HepG2 (cell line): ENCODE measurements around the gene MAPK8IP3. TPM values are rescaled to one million over a fixed set of nuclear protein-coding genes. Genes with fewer than 3 reads are reported as not detected.
A peak's percentile ranks its signal among the peaks of the same experiment; 100 is the strongest.

Source experiments
- ARNT ChIP-seq: fragments of 450-650 bp; IDR thresholded peaks from 2 replicates; pipeline ENCODE4 v1.6.1; 2017
- ARNT2 ChIP-seq: sonication (generic); formaldehyde crosslinking; IDR thresholded peaks from 2 replicates; pipeline ENCODE4 v1.8.0; 2022; ENCODE audit warnings: mild to moderate bottlenecking, low read depth, missing genetic modification reagents, moderate library complexity
- DMAP1 ChIP-seq: IDR thresholded peaks from 2 replicates; pipeline ENCODE4 v1.6.1; 2016
- DNMT3B ChIP-seq: conservative IDR thresholded peaks from 2 replicates; pipeline ENCODE4 v1.6.1; 2016; ENCODE audit warnings: missing biosample characterization, control low read depth
- GZF1 ChIP-seq: sonication (generic); formaldehyde crosslinking; IDR thresholded peaks from 2 replicates; pipeline ENCODE4 v1.5.1; 2020; ENCODE audit warnings: mild to moderate bottlenecking, missing genetic modification reagents
- HOXD1 ChIP-seq: sonication (generic); formaldehyde crosslinking; IDR thresholded peaks from 2 replicates; pipeline ENCODE4 v1.5.0; 2020; ENCODE audit warnings: missing genetic modification reagents
- ISX ChIP-seq: sonication (generic); formaldehyde crosslinking; conservative IDR thresholded peaks from 2 replicates; pipeline ENCODE4 v1.5.0; 2020; ENCODE audit warnings: missing genetic modification reagents
- JARID2 ChIP-seq: sonication (generic); formaldehyde crosslinking; IDR thresholded peaks from 2 replicates; pipeline ENCODE4 v1.8.1; 2023; ENCODE audit warnings: missing genetic modification reagents, inconsistent platforms; ENCODE audit not compliant: insufficient replicate concordance
- NCOA5 ChIP-seq: sonication (generic); formaldehyde crosslinking; IDR thresholded peaks from 2 replicates; pipeline ENCODE4 v1.4.0; 2020; ENCODE audit warnings: missing genetic modification reagents
- NONO ChIP-seq, 2 experiments: fragments of 450-650 bp in 1 of 2; sonication (generic) in 1 of 2; formaldehyde crosslinking in 1 of 2; IDR thresholded peaks in 1 of 2; conservative IDR thresholded peaks in 1 of 2; 2 replicates each; pipeline versions ENCODE4 v1.6.1 to v1.8.0; 2017 to 2022; ENCODE audit warnings: mild to moderate bottlenecking in 1 of 2, missing genetic modification reagents in 1 of 2, moderate library complexity in 1 of 2
- REPIN1 ChIP-seq: sonication (generic); formaldehyde crosslinking; IDR thresholded peaks from 2 replicates; pipeline ENCODE4 v1.8.0; 2022; ENCODE audit warnings: missing genetic modification reagents, low read depth, mild to moderate bottlenecking, borderline replicate concordance
- XBP1 ChIP-seq: sonication (generic); formaldehyde crosslinking; IDR thresholded peaks from 2 replicates; pipeline ENCODE4 v1.5.0; 2020; ENCODE audit warnings: missing genetic modification reagents
- ZNF124 ChIP-seq: sonication (generic); formaldehyde crosslinking; IDR thresholded peaks from 2 replicates; pipeline ENCODE4 v1.4.0; 2020; ENCODE audit warnings: missing genetic modification reagents
- ZNF282 ChIP-seq: fragments of 450-650 bp; IDR thresholded peaks from 2 replicates; pipeline ENCODE4 v1.6.1; 2018; ENCODE audit not compliant: partially characterized antibody
- ZNF501 ChIP-seq: sonication (generic); formaldehyde crosslinking; IDR thresholded peaks from 2 replicates; pipeline ENCODE4 v1.5.1; 2020; ENCODE audit warnings: mild to moderate bottlenecking, moderate library complexity, missing genetic modification reagents
- ZNF564 ChIP-seq: sonication (generic); formaldehyde crosslinking; IDR thresholded peaks from 2 replicates; pipeline ENCODE4 v1.8.1; 2023; ENCODE audit warnings: mild to moderate bottlenecking, missing genetic modification reagents
- ZNF746 ChIP-seq: sonication (generic); formaldehyde crosslinking; IDR thresholded peaks from 2 replicates; pipeline ENCODE4 v1.8.0; 2022; ENCODE audit warnings: mild to moderate bottlenecking, missing genetic modification reagents
- ZNF775 ChIP-seq: sonication (generic); formaldehyde crosslinking; IDR thresholded peaks from 2 replicates; pipeline ENCODE4 v1.4.0; 2020; ENCODE audit warnings: missing genetic modification reagents, mild to moderate bottlenecking, moderate library complexity, borderline replicate concordance
- ZNF780A ChIP-seq: sonication (generic); formaldehyde crosslinking; IDR thresholded peaks from 2 replicates; pipeline ENCODE4 v1.8.0; 2022; ENCODE audit warnings: mild to moderate bottlenecking, missing genetic modification reagents, moderate library complexity
- ZNF792 ChIP-seq: IDR thresholded peaks from 2 replicates; pipeline ENCODE4 v1.6.1; 2016
- polyA plus RNA-seq, 8 experiments: library from polyadenylated mRNA; depleted of rRNA in 3 of 8; stranded (reverse) in 7 of 8; unstranded in 1 of 8; fragments of >200 nt; fragmentation: Illumina TruSeq in 4 of 8; extraction: Trizol in 4 of 8; gene quantifications; 2 replicates each; pipeline versions ENCODE4 v1.2.1 to v1.2.3, GENCODE V29; 2011 to 2016; ENCODE audit warnings: low read depth in 4 of 8, missing spikeins in 1 of 8, mixed read lengths in 1 of 8; ENCODE audit not compliant: insufficient read depth in 1 of 8
- total RNA-seq, 5 experiments: library from RNA; depleted of rRNA; stranded (reverse); fragments of >200 nt; fragmentation: Illumina TruSeq; extraction: Trizol; gene quantifications; 2 replicates each; pipeline ENCODE4 v1.2.3, GENCODE V29; 2016; ENCODE audit warnings: low read depth in 1 of 5
- TF ChIP-seq, protein P1 (sequence below): sonication (generic); formaldehyde crosslinking; IDR thresholded peaks from 2 replicates; pipeline ENCODE4 v1.8.0; 2022; ENCODE audit warnings: mild to moderate bottlenecking, missing genetic modification reagents; ENCODE audit not compliant: insufficient replicate concordance
- TF ChIP-seq, protein P2 (sequence below): sonication (generic); formaldehyde crosslinking; IDR thresholded peaks from 2 replicates; pipeline ENCODE4 v1.8.0; 2022; ENCODE audit warnings: missing genetic modification reagents, mild to moderate bottlenecking, borderline replicate concordance
- TF ChIP-seq, protein P3 (sequence below): sonication (generic); formaldehyde crosslinking; IDR thresholded peaks from 2 replicates; pipeline ENCODE4 v1.8.1; 2023; ENCODE audit warnings: missing genetic modification reagents, inconsistent platforms, borderline replicate concordance
- TF ChIP-seq, protein P4 (sequence below): sonication (generic); formaldehyde crosslinking; IDR thresholded peaks from 2 replicates; pipeline ENCODE4 v1.8.1; 2023; ENCODE audit warnings: mild to moderate bottlenecking, missing genetic modification reagents, borderline replicate concordance
- TF ChIP-seq, protein P5 (sequence below): IDR thresholded peaks from 2 replicates; pipeline ENCODE4 v1.6.1; 2016; ENCODE audit warnings: missing biosample characterization, missing genetic modification reagents, low read depth

MAPK8IP3 gene
- total and polyA plus RNA-seq, 2 of the 13 experiments (the other 11 are each of a cell fraction or from before 2014, with no cell fraction given), result 25.1 to 41.7 TPM

DNA sequence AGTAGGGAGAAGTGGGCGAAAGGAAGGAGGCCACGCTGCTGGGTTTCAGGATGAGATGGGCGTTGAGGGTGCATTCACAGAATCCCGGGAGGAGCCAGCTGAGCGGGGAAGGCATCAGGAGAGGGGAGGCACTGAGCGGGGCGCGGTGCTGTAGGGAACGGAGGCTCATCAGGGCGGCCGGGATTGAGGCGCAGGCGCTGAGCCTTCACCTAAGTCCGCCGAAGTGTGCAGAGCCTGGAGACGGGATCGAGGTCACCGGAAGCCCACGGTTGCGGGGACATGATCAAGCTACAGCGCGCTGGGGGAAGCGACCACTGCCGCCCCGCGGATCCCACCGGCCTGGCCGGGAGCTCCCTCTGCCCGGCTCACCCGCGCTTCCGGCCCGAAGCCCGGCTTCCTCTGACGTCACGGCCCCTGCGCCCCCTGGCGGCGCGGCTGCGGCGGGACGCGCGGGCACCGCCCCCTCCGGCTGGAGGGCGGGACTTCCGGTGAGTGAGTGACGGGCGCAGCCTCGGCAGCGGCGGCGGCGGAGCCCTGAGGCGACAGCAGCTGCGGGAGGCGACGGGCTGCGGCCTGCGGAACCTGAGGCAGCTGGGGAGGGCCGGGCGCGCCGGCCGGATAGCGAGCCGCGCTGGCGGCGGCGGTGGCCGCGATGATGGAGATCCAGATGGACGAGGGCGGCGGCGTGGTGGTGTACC is at the start of gene MAPK8IP3 (continued):
- TF ChIP-seq, protein P1, sequence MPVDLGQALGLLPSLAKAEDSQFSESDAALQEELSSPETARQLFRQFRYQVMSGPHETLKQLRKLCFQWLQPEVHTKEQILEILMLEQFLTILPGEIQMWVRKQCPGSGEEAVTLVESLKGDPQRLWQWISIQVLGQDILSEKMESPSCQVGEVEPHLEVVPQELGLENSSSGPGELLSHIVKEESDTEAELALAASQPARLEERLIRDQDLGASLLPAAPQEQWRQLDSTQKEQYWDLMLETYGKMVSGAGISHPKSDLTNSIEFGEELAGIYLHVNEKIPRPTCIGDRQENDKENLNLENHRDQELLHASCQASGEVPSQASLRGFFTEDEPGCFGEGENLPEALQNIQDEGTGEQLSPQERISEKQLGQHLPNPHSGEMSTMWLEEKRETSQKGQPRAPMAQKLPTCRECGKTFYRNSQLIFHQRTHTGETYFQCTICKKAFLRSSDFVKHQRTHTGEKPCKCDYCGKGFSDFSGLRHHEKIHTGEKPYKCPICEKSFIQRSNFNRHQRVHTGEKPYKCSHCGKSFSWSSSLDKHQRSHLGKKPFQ (CRISPR knock-in tag), result peak; percentile 75
- TF ChIP-seq, protein P2, sequence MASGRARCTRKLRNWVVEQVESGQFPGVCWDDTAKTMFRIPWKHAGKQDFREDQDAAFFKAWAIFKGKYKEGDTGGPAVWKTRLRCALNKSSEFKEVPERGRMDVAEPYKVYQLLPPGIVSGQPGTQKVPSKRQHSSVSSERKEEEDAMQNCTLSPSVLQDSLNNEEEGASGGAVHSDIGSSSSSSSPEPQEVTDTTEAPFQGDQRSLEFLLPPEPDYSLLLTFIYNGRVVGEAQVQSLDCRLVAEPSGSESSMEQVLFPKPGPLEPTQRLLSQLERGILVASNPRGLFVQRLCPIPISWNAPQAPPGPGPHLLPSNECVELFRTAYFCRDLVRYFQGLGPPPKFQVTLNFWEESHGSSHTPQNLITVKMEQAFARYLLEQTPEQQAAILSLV (CRISPR knock-in tag), result peak; percentile 61; the same call in 1 of the 2 replicates
- TF ChIP-seq XBP1 (CRISPR knock-in tag) (0 out of 2 replicates have a peak, but pooled peaks have one; percentile 52), ZNF564 (CRISPR knock-in tag) (no peak; the same call in 1 of the 2 replicates), NONO (IDR thresholded peaks at IDR 0.05) (no peak), NONO (CRISPR knock-in tag; conservative IDR thresholded peaks at IDR 0.05) (peak; percentile 79), ZNF792 (no peak), DMAP1 (no peak; the same call in 1 of the 2 replicates), JARID2 (CRISPR knock-in tag) (no peak), DNMT3B (CRISPR knock-in tag) (no peak), ZNF501 (no peak), ZNF775 (CRISPR knock-in tag) (no peak), REPIN1 (no peak; the same call in 1 of the 2 replicates), ISX (CRISPR knock-in tag) (peak; percentile 72; the same call in 1 of the 2 replicates), ZNF780A (CRISPR knock-in tag) (0 out of 2 replicates have a peak, but pooled peaks have one; percentile 12), NCOA5 (CRISPR knock-in tag) (0 out of 2 replicates have a peak, but pooled peaks have one; percentile 68), ARNT2 (CRISPR knock-in tag) (peak; percentile 85), ZNF124 (no peak; the same call in 1 of the 2 replicates), HOXD1 (CRISPR knock-in tag) (peak; percentile 84; the same call in 1 of the 2 replicates), ZNF282 (no peak), GZF1 (no peak), ARNT (no peak), ZNF746 (CRISPR knock-in tag) (peak; percentile 24; the same call in 1 of the 2 replicates)
- TF ChIP-seq, protein P3, sequence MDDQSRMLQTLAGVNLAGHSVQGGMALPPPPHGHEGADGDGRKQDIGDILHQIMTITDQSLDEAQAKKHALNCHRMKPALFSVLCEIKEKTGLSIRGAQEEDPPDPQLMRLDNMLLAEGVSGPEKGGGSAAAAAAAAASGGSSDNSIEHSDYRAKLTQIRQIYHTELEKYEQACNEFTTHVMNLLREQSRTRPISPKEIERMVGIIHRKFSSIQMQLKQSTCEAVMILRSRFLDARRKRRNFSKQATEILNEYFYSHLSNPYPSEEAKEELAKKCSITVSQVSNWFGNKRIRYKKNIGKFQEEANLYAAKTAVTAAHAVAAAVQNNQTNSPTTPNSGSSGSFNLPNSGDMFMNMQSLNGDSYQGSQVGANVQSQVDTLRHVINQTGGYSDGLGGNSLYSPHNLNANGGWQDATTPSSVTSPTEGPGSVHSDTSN (CRISPR knock-in tag), result peak; percentile 57; the same call in 1 of the 2 replicates
- TF ChIP-seq, protein P4, sequence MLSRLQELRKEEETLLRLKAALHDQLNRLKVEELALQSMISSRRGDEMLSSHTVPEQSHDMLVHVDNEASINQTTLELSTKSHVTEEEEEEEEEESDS (CRISPR knock-in tag), result no peak
- TF ChIP-seq, protein P5, sequence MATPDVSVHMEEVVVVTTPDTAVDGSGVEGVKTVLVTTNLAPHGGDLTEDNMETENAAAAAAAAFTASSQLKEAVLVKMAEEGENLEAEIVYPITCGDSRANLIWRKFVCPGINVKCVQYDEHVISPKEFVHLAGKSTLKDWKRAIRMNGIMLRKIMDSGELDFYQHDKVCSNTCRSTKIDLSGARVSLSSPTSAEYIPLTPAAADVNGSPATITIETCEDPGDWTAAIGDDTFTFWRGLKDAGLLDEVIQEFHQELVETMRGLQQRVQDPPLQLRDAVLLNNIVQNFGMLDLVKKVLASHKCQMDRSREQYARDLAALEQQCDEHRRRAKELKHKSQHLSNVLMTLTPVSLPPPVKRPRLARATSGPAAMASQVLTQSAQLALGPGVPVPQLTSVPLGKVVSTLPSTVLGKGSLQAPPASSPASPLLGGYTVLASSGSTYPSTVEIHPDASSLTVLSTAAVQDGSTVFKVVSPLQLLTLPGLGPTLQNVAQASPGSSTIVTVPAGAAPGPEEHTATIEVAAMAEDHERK, result no peak
